SU-DHL-6 (cell line): ENCODE results near the gene MSS51.

Experiments used
- H2AFZ ChIP-seq: fragments of 200-600 bp; sonication (generic); 2 replicates; pipeline ENCODE4 v1.6.1; 2014; ENCODE audit warnings: low read depth, mild to moderate bottlenecking, moderate library complexity, mixed read lengths, antibody characterized with exemption, low read length; ENCODE audit not compliant: severe bottlenecking
- H3F3A ChIP-seq: fragments of 200-600 bp; shearing (Covaris generic); 2 replicates; pipeline ENCODE4 v1.6.0; 2016; ENCODE audit warnings: antibody characterized with exemption, mild to moderate bottlenecking; ENCODE audit not compliant: insufficient read depth
- H3K27ac ChIP-seq: fragments of 200-600 bp; sonication (generic); 2 replicates; pipeline ENCODE4 v1.5.1; 2016; ENCODE audit warnings: low read depth, mild to moderate bottlenecking, low read length, moderate library complexity, mixed read lengths
- H3K27me3 ChIP-seq: fragments of 200-600 bp; sonication (generic), shearing (Covaris generic); 2 replicates; pipeline ENCODE4 v1.6.0; 2014; ENCODE audit warnings: mild to moderate bottlenecking, low read length
- H3K36me3 ChIP-seq: fragments of 200-600 bp; sonication (generic); 2 replicates; pipeline ENCODE4 v1.6.1; 2014; ENCODE audit warnings: mild to moderate bottlenecking, low read length, mixed read lengths
- H3K4me2 ChIP-seq: fragments of 300-600, 200-600 bp; shearing (Covaris generic), sonication (generic); 2 replicates; pipeline ENCODE4 v1.6.0; 2014; ENCODE audit warnings: low read length, low read depth, mild to moderate bottlenecking; ENCODE audit not compliant: poor library complexity, severe bottlenecking
- H3K4me3 ChIP-seq: fragments of 200-600 bp; sonication (generic); 2 replicates; pipeline ENCODE4 v1.5.1; 2014; ENCODE audit warnings: antibody characterized with exemption, low read length, mild to moderate bottlenecking, mixed read lengths; ENCODE audit not compliant: insufficient read depth, poor library complexity, severe bottlenecking
- H3K79me2 ChIP-seq: fragments of 200-600 bp; sonication (generic); 2 replicates; pipeline ENCODE4 v1.6.1; 2014; ENCODE audit warnings: mild to moderate bottlenecking, low read length, moderate library complexity; ENCODE audit not compliant: insufficient read depth
- H3K9ac ChIP-seq: fragments of 200-600 bp; sonication (generic); 2 replicates; pipeline ENCODE4 v1.7.0; 2014; ENCODE audit warnings: mild to moderate bottlenecking, low read length
- H3K9me2 ChIP-seq: fragments of 200-600 bp; sonication (generic); replicated peaks from 2 replicates; pipeline ENCODE4 v1.6.1; 2014; ENCODE audit warnings: low read length; ENCODE audit not compliant: insufficient read depth
- H3K9me3 ChIP-seq: fragments of 200-600 bp; sonication (generic); 2 replicates; pipeline ENCODE4 v1.6.1; 2014; ENCODE audit warnings: low read length, mixed read lengths; ENCODE audit not compliant: insufficient read depth
- H4K20me1 ChIP-seq: fragments of 200-600 bp; sonication (generic); 2 replicates; pipeline ENCODE4 v1.6.1; 2014; ENCODE audit warnings: low read depth, mild to moderate bottlenecking, antibody characterized with exemption, low read length, moderate library complexity, mixed read lengths
- EZH2phosphoT487 ChIP-seq: fragments of 200-600 bp; sonication (generic), shearing (Covaris generic); conservative IDR thresholded peaks from 2 replicates; pipeline ENCODE4 v1.6.1; 2018; ENCODE audit warnings: mild to moderate bottlenecking, antibody characterized with exemption, low read length, moderate library complexity, mixed read lengths
- TF ChIP-seq, protein P1 (sequence below): fragments of 200-600 bp; sonication (generic); IDR thresholded peaks from one replicate; pipeline ENCODE4 v1.5.1; 2017; ENCODE audit warnings: antibody characterized with exemption, mild to moderate bottlenecking, low read length, moderate library complexity; ENCODE audit not compliant: insufficient read depth, poor library complexity, severe bottlenecking

MSS51 gene

DNA sequence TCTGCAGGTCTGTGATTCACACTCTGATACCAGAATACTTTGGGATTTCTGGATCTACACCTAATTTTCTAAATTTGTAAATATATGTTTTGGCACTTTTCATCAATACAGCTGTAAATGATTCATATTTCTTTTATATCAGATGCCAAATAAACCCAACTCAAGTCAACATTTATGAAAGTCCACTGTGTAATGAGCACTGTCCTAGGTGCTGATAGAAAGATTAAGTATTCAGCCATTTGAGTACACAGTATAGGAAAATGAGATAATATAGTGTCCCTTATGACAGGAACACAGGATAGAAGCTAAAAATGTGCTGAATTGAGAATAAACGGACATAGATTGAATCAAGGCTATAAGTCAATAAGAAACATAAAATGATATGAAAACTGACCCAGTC is 25.9 kb downstream of the MSS51 start:
- no peak overlapping the region for H3K27ac ChIP-seq
- peaks cover 92% of the 10 kb centered on the region for H3K79me2 ChIP-seq
- H3K9me2 ChIP-seq = no peaks in the 10 kb centered on the region
- no peaks in the 10 kb centered on the region for H3K36me3 ChIP-seq
- no peaks in the 10 kb centered on the region for H3K9me3 ChIP-seq
- no peak overlapping the region for H3K4me3 ChIP-seq
- no peaks in the 10 kb centered on the region for H3K27me3 ChIP-seq
- H3K9ac ChIP-seq = no peak overlapping the region
- H4K20me1 ChIP-seq = peaks cover 4% of the 10 kb centered on the region; the same call in 1 of the 2 replicates
- no peaks in the 10 kb centered on the region for H3F3A ChIP-seq
- TF ChIP-seq, protein P1, sequence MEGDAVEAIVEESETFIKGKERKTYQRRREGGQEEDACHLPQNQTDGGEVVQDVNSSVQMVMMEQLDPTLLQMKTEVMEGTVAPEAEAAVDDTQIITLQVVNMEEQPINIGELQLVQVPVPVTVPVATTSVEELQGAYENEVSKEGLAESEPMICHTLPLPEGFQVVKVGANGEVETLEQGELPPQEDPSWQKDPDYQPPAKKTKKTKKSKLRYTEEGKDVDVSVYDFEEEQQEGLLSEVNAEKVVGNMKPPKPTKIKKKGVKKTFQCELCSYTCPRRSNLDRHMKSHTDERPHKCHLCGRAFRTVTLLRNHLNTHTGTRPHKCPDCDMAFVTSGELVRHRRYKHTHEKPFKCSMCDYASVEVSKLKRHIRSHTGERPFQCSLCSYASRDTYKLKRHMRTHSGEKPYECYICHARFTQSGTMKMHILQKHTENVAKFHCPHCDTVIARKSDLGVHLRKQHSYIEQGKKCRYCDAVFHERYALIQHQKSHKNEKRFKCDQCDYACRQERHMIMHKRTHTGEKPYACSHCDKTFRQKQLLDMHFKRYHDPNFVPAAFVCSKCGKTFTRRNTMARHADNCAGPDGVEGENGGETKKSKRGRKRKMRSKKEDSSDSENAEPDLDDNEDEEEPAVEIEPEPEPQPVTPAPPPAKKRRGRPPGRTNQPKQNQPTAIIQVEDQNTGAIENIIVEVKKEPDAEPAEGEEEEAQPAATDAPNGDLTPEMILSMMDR = no peak
- no peak for TF ChIP-seq EZH2phosphoT487
- no peak overlapping the region for H3K4me2 ChIP-seq
- H2AFZ ChIP-seq = no peak overlapping the region

DNA sequence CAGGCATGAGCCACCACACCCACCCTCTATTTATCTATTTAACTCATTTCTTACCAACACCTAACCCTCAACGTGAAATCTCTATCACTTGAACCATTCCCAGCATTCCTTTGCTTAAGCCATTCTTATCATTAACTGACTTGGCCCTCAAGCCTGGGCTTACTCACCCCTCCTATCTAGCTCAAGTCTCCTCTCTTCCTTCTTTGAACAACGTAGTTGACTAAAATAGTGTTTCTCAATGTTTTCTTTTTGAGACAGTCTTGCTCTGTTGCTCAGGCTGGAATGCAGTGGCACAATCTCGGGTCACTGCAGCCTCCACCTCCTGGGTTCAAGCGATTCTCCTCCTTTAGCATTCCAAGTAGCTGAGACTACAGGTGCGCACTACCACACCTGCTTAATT is 26.5 kb downstream of the MSS51 start:
- H4K20me1 ChIP-seq = peaks cover 4% of the 10 kb centered on the region; the same call in 1 of the 2 replicates
- TF ChIP-seq, protein P1 = no peak
- no peak for TF ChIP-seq EZH2phosphoT487
- no peak overlapping the region for H3K27ac ChIP-seq
- H3K9me2 ChIP-seq = no peaks in the 10 kb centered on the region
- H3F3A ChIP-seq = no peaks in the 10 kb centered on the region
- no peak overlapping the region for H3K4me3 ChIP-seq
- H3K9me3 ChIP-seq = no peaks in the 10 kb centered on the region
- no peak overlapping the region for H2AFZ ChIP-seq
- H3K27me3 ChIP-seq = no peaks in the 10 kb centered on the region
- H3K79me2 ChIP-seq = peaks cover 92% of the 10 kb centered on the region
- H3K9ac ChIP-seq = no peak overlapping the region
- H3K4me2 ChIP-seq = no peak overlapping the region
- H3K36me3 ChIP-seq = no peaks in the 10 kb centered on the region

DNA sequence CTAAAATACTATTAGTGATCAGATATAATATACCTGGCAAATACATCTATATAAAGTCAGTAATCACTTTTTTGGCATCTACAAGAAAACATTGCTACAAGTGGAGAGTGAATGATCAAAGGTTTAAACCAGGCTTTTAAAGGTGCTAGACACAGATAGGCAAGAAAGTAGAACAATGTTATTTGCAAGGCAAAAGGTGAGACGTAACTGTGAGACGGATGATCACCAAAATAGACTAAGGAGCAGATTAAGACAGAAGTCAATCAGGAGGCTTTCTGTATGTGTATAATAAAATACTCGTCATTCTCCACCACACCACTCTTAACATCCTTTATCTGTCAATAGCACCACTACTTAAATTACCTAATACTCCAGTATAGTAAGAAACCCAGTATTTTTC is 27.8 kb downstream of the MSS51 start:
- Histone ChIP-seq H3K36me3 (no peaks in the 10 kb centered on the region), H3K27ac (no peak overlapping the region), H4K20me1 (peaks cover 4% of the 10 kb centered on the region; the same call in 1 of the 2 replicates), H3K4me2 (no peak overlapping the region), H3K9me3 (no peaks in the 10 kb centered on the region), H3K4me3 (no peak overlapping the region), H2AFZ (no peak overlapping the region), H3F3A (no peaks in the 10 kb centered on the region), H3K9ac (no peak overlapping the region), H3K27me3 (no peaks in the 10 kb centered on the region), H3K9me2 (no peaks in the 10 kb centered on the region), H3K79me2 (peaks cover 89% of the 10 kb centered on the region)
- TF ChIP-seq EZH2phosphoT487 = no peak
- TF ChIP-seq, protein P1 = no peak
